Epithelial cell of esophagus (primary cell): ENCODE data around the gene USPL1.

Experiments
- DNase-seq: peaks from one replicate; pipeline ENCODE4 v3.0.0; 2010; ENCODE audit warnings: low read depth
- H3K4me3 ChIP-seq: 2 replicates; pipeline ENCODE4 v1.5.1; 2011; ENCODE audit warnings: mild to moderate bottlenecking, low read length, control low read depth
- CTCF ChIP-seq: IDR thresholded peaks from 2 replicates; pipeline ENCODE4 v1.5.1; 2011; ENCODE audit warnings: low read depth, mild to moderate bottlenecking, low read length, control low read depth, inconsistent platforms; ENCODE audit not compliant: insufficient read depth; ENCODE audit errors: missing control alignments

The USPL1 gene

DNA sequence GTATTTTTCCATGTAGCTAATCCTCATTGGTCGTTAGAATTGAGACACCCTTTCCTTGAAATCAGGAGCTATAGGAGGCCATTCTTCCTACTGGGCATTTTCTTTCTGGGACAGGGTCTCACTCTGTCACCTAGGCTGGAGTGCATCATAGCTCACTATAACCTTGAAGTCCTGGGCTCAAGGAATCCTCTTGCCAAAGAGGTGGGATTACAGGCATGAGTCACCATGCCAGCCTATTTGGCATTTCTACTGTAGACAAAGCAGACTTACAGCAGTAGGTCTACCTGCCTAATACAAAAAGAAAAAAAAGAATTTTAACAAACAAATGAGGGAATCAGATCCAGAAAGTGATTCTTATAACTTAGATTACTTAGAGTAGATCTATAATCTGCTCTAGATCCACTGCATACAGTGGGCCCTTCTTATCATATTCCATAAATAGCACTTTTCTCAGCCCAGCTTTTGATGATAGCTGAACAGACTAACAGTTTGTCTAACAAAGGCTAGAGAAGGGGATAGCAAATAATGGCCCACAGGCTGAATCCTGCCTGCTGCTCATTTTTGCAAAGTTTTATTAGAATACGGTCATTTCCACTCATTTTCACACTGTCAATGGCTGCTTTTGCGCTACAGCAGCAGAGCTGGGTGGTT lies 36.7 kb upstream of the USPL1 start:
- no peak for TF ChIP-seq CTCF
- H3K4me3 ChIP-seq = no peak overlapping the region
- DNase-seq = peak; percentile 56

GRCh38 chr13:30581582-30581981 lies 36.1 kb upstream of the USPL1 start:
- TF ChIP-seq CTCF = peak; percentile 53
- DNase-seq = peak; percentile 60
- no peak overlapping the region for H3K4me3 ChIP-seq

DNA sequence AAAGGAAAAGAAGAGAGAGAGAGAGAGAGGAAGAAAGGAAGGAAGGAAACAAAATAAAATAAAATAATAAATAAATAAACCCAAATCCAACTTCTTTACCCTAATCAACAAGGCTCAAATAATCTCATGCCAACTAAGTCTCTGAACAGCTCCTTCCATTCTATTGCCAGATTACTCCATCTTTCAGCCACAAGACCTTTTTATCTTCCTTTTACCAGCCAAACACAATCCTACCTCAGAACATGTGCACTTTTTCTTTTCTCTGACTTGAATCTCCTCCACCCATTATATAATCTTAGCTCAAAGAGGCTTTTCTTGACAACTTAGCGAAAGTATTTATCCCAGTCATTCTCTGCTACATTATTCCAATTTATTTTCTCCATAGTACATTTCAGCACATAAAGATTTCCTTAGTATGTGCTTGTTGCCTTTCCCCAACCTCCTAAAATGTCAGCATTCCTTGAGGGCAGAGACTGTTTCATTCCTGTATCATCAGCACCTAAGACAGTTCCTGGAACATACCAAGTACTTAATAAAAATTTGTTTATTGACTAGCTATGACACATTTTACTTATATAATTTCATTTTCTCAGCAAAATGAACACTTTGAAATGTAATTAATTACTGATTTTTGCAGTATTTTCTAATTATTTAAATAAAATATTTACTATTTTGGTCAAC lies 33.5 kb upstream of the USPL1 start:
- TF ChIP-seq CTCF = no peak
- no peak overlapping the region for H3K4me3 ChIP-seq

DNA sequence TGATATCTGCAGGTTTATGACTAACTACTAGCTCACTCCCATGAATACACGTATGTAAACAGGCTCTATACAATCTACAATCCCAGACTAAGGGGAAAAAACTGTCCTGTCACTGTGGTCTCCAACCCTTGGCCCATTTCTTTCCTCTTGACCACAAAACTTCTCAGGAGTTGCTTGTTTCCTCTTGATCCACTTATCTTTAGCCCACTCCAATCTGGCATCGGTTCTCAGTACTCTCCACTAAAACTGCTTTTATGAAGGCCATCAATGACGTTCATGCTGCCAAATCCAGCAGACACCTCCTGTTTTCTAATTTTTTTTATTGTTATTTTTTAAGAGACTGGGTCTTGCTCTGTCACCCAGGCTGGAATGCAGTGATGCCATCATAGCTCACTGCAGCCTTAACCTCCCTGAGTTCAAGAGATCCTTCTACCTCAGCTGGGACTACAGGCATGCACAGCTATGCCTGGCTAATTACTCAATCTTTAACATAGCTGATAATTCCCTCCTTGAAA lies 31.9 kb upstream of the USPL1 start:
- TF ChIP-seq CTCF = no peak
- DNase-seq = peak; percentile 55
- no peak overlapping the region for H3K4me3 ChIP-seq

More for the DNA sequence above, 33.5 kb upstream of the USPL1 start:
- no peak for DNase-seq

- no peak for TF ChIP-seq CTCF
- DNase-seq = peak; percentile 66
These were observed 30.5 kb upstream of the USPL1 start for GRCh38 chr13:30587231-30587630.

GRCh38 chr13:30587739-30588138 lies 30.0 kb upstream of the USPL1 start:
- TF ChIP-seq CTCF = no peak
- DNase-seq = peak; percentile 33
- no peak overlapping the region for H3K4me3 ChIP-seq

More at GRCh38 chr13:30587231-30587630, 30.5 kb upstream of the USPL1 start:
- no peak overlapping the region for H3K4me3 ChIP-seq
